GM18861 (cell line): ENCODE data around the gene SLC25A5.
"Not testable (repeated sequence)": the region's sequence is repeated elsewhere in the genome, so short reads cannot be mapped to it uniquely, and the experiment has no call there.

Experiments
- ATAC-seq: cut with Tn5 transposase; IDR thresholded peaks from one replicate; pipeline ENCODE4 v1.9.1; 2021; ENCODE audit not compliant: unreplicated experiment

The SLC25A5 gene

GRCh38 chrX:119475389-119476101, 7.3 kb downstream of the SLC25A5 start:
- no peak for ATAC-seq

GRCh38 chrX:119477812-119478232, 9.6 kb downstream of the SLC25A5 start:
- no peak for ATAC-seq

- ATAC-seq, result no peak
These were observed 10.3 kb downstream of the SLC25A5 start for GRCh38 chrX:119478504-119478903.

GRCh38 chrX:119479845-119480244, 11.6 kb downstream of the SLC25A5 start:
- ATAC-seq, result no peak

GRCh38 chrX:119481323-119481801, 13.1 kb downstream of the SLC25A5 start:
- no peak for ATAC-seq

GRCh38 chrX:119482041-119482440, 13.8 kb downstream of the SLC25A5 start:
- ATAC-seq, result no peak

GRCh38 chrX:119482481-119483480, 14.5 kb downstream of the SLC25A5 start:
- peak; percentile 82 for ATAC-seq

GRCh38 chrX:119486745-119487144, 18.5 kb downstream of the SLC25A5 start:
- ATAC-seq, result no peak

GRCh38 chrX:119487766-119488165, 19.5 kb downstream of the SLC25A5 start:
- not testable (repeated sequence) for ATAC-seq

GRCh38 chrX:119488749-119489148, 20.5 kb downstream of the SLC25A5 start:
- no peak for ATAC-seq

GRCh38 chrX:119489212-119490074, 21.2 kb downstream of the SLC25A5 start:
- ATAC-seq, result no peak

- ATAC-seq, result no peak
These were observed 24.2 kb downstream of the SLC25A5 start for GRCh38 chrX:119492463-119492862.

GRCh38 chrX:119493851-119494495, 25.7 kb downstream of the SLC25A5 start:
- ATAC-seq, result not testable (repeated sequence)

GRCh38 chrX:119495734-119496726, 27.8 kb downstream of the SLC25A5 start:
- ATAC-seq, result no peak

GRCh38 chrX:119497185-119497584, 28.9 kb downstream of the SLC25A5 start:
- no peak for ATAC-seq

GRCh38 chrX:119500061-119500800, 32.0 kb downstream of the SLC25A5 start:
- no peak for ATAC-seq

- ATAC-seq, result no peak
These were observed 33.4 kb downstream of the SLC25A5 start for GRCh38 chrX:119501511-119502148.
